ENCODE data around the gene GNAI3. TPM values are rescaled to one million over a fixed set of nuclear protein-coding genes. Genes with fewer than 3 reads are reported as not detected.

GNAI3 gene
- polyA plus RNA-seq, 1 donor from 2014 or later: 10.6 TPM

- H3K9me2 ChIP-seq (ENCODE audit: insufficient read depth, low read length): no peaks in the 10 kb centered on the region
- H3K79me2 ChIP-seq (replicated peaks; ENCODE audit: insufficient read depth, low read length): peaks cover 38% of the 10 kb centered on the region
- TF ChIP-seq EZH2 (IDR thresholded peaks at IDR 0.05; ENCODE audit: borderline replicate concordance, insufficient read depth, low read length, poor library complexity, severe bottlenecking) (no peak), CTCF (IDR thresholded peaks at IDR 0.05; ENCODE audit: poor library complexity, severe bottlenecking) (no peak), TAF1 (IDR thresholded peaks at IDR 0.05; ENCODE audit: low read depth) (no peak), REST (IDR thresholded peaks at IDR 0.05; ENCODE audit: borderline replicate concordance) (no peak)
- no peak overlapping the region for H3K27ac ChIP-seq (ENCODE audit: low read length)
- H3K4me3 ChIP-seq (ENCODE audit: low read length): peak overlapping the region; percentile 28
- H2AFZ ChIP-seq (ENCODE audit: low read depth, low read length): no peak overlapping the region
- H4K20me1 ChIP-seq (ENCODE audit: insufficient read depth): no peaks in the 10 kb centered on the region
- no peak overlapping the region for H3K9ac ChIP-seq (ENCODE audit: low read length)
- H3K36me3 ChIP-seq (ENCODE audit: insufficient read depth, low read length): no peaks in the 10 kb centered on the region
- H3K9me3 ChIP-seq (ENCODE audit: low read length): no peaks in the 10 kb centered on the region
- no peak overlapping the region for H3K4me2 ChIP-seq (ENCODE audit: low read length)
- H3K27me3 ChIP-seq (ENCODE audit: insufficient read depth, low read depth, low read length): no peaks in the 10 kb centered on the region
- H3F3A ChIP-seq (ENCODE audit: insufficient read depth, low read length, poor library complexity, severe bottlenecking): no peaks in the 10 kb centered on the region
Measured at GRCh38 chr1:109623601-109624161, 75.3 kb downstream of the GNAI3 start.

GRCh38 chr1:109624201-109625010 lies 76.0 kb downstream of the GNAI3 start:
- Histone ChIP-seq H3K9ac (ENCODE audit: low read length) (no peak overlapping the region), H4K20me1 (ENCODE audit: insufficient read depth) (no peaks in the 10 kb centered on the region), H3K9me3 (ENCODE audit: low read length) (no peaks in the 10 kb centered on the region), H3K9me2 (ENCODE audit: insufficient read depth, low read length) (no peaks in the 10 kb centered on the region), H3K36me3 (ENCODE audit: insufficient read depth, low read length) (no peaks in the 10 kb centered on the region), H3K79me2 (replicated peaks; ENCODE audit: insufficient read depth, low read length) (peaks cover 38% of the 10 kb centered on the region), H2AFZ (ENCODE audit: low read depth, low read length) (no peak overlapping the region), H3K4me3 (ENCODE audit: low read length) (no peak overlapping the region), H3K4me2 (ENCODE audit: low read length) (no peak overlapping the region), H3K27me3 (ENCODE audit: insufficient read depth, low read depth, low read length) (no peaks in the 10 kb centered on the region), H3K27ac (ENCODE audit: low read length) (no peak overlapping the region), H3F3A (ENCODE audit: insufficient read depth, low read length, poor library complexity, severe bottlenecking) (no peaks in the 10 kb centered on the region)
- TF ChIP-seq RAD21 (conservative IDR thresholded peaks at IDR 0.05) (no peak), POLR2AphosphoS5 (IDR thresholded peaks at IDR 0.05) (no peak), SMC3 (conservative IDR thresholded peaks at IDR 0.05; ENCODE audit: poor library complexity) (no peak), REST (IDR thresholded peaks at IDR 0.05; ENCODE audit: borderline replicate concordance) (no peak), MXI1 (conservative IDR thresholded peaks at IDR 0.05; ENCODE audit: poor library complexity, severe bottlenecking) (no peak), CTCF (IDR thresholded peaks at IDR 0.05; ENCODE audit: poor library complexity, severe bottlenecking) (no peak)

Data from neural cell (in vitro differentiated cells).